Activated CD4-positive, alpha-beta T cell treated with anti-CD3 and anti-CD28 coated beads, Interleukin-2, amount 50 U/mL, for 1 hour (primary cell): Measurements from ENCODE around the gene TMEM125.
A peak's percentile ranks its signal among the peaks of the same experiment; 100 is the strongest.

Experiments used
- DNase-seq: peaks from one replicate; pipeline ENCODE4 v3.0.0-alpha.2; 2020

TMEM125 gene

GRCh38 chr1:43269627-43270375, at the start of gene TMEM125:
TMEM125 (plus strand) TSS chr1:43269983; CDS start chr1:43272723, 2,740 bp downstream.
- DNase-seq: no peak

DNA sequence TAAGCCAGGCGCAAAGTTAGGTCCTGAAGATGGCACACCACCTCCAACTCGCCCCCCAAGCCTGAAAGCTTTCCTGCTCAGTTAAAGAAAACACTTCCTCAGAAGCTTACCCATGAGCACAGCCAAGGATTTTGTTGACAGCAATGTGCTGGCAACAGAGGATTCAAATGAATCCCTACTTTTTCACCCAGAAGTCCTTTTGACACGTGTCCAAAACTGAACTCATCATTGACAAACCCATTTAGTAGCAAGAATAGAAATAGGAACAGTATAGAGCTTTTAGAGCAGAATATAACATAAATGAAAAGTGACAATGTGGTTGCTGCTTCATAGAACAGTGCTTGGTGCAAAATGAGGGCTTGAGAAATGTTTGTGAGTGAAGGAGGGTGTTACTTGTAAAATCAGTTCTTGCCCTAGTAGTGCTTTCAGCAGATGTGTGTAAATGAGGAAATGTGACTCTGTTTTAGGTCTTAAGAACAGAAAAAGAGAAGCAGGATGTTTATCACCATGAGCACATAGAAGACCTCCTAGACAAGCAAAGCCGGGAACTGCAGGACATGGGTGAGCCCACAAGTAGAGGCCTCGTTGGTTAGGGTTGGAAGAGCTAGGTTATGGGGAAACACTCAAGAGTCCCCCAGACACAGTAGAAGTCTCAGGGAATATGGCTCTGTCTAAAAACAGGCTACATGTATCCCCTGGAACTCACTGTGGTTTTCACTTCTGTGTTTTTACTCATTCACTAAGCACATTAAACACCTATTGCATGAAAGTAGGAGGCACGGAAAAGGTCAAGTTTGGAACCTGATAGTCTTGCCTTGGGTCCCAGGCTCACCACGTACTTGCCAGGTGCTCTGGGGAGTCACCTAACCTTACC, 48.6 kb upstream of the TMEM125 start:
- no peak for DNase-seq

DNA sequence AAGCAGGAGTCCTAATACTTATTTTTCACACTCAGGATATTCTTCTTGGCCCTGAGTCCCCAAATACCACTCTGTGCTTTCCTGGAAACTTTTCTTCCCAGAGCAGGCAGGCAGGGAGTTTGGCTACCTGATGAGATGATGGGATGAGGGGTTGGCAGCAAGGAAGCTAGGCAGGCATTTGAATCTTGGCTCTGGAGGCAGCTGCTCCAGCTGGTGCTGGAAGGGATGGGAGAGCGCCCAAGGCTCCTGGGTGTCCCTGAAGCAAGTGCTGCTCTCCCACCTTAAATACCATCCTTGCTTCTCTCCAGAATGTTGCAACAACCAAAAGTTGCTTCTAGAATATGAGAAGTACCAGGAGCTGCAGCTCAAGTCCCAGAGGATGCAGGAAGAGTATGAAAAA, 48.0 kb upstream of the TMEM125 start:
- DNase-seq: no peak

- DNase-seq: no peak
These were observed 46.9 kb upstream of the TMEM125 start for GRCh38 chr1:43222879-43223278.

- no peak for DNase-seq
These were observed 44.6 kb upstream of the TMEM125 start for GRCh38 chr1:43225168-43225567.

DNA sequence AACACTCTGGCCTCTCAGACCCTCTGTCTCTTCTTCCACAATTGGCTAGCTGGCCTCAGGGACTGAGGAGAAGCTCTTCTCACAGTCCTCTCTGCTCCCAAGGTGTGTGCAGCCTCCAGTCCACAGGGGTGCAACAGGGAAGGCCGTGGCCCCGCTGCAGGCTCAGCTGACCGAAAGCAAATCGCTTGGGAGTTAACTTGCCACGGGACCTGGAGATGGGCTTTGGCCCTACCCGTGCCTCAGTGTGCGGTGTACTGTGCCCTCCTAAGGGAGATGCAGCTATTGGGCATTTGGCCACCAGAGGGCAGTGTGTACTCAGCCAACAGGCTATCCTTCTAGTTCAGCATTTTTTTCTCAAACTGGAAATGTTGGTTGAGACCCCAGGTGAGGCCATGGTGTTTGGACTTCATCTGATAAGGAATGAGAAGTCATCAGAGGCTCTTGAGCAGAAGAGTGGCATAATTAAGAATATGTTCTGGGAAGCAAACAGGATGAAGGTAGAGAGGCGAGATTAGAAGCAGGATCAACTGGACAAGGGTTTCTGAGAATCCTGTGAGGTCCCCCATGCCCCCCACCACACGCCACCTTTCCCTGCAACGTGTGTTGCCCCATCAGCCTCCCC, 42.5 kb upstream of the TMEM125 start:
- DNase-seq: peak; percentile 87

DNA sequence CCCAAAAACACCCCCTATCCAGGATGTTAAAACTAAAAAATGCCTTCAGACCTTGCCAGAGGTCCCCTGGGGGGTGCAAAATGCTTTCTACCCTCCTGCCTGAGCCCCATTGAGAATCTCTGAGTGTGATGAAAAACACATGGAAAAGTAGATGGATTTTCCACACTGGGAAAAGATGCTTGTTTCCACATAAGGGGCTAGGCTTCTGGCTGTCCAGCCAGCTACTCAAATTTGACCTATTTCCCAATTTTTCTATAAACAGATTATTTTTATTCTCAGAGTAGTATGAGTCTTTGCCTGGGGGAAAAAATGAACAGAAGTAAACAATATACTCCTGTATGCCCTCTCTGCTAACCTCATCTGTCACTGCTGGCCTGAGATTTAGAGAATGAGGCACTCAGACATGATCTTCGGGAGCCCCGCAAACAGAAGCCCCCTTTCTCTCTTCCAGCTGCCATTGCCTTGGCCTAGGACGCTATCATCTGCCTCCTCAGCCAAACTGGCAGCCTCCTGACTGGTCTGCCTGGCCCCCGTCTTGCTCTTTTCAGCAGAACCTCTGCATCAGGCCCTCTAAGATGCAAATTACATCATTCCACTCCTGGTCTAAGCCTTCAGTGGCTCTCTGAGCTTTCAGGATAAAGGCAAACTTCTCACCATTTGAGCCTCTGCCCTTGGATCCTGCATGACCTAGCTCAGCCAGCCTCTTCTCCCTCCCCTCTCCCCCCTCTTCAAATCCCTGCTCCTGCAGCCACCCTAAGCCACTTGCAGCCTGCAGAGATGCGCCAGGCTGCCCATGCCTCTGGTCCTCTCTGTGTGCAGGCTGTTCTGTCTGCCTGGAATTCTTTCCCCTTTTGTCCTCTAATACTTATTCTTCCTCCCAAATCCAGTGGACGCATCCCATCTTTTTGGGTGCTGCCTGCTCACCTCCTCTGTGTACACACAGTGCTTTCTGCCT, 39.7 kb upstream of the TMEM125 start:
- no peak for DNase-seq

DNA sequence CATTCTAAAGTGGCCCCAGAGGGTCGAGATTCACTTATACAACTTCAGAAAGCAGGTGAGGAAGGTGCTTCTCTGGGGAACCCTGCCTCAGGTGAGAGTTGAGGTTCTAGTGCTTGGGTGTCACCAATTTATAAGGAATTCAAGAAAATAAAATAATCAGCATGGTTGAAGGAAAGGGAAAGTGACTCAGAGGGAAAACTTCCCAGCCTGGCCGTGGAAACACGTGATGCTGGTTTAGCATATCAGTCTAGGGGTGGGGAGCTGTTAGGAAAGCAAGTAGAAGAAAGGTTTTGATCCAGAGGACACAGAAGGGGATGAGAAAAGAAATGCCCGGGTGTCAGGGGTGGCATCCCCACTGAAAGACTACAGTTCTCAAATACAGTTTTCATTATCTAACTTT, 37.7 kb upstream of the TMEM125 start:
- DNase-seq: no peak

DNA sequence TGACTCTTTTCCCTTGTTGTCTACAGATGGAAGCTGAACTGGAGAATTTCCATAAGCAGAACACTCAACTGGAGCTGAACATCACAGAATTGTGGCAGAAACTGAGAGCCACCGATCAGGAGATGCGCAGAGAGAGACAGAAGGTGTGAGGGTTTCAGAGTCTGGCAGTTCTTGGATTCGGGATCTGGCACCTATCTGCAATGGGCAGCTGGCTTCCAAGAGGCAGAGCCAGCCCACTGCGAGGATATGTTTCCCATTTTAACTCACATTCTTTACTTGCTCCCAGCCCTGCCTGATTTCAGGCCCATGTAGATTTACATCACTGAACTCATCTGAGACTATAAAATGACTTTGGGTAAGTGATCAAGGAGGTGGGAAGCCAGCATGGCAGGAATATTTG, 37.3 kb upstream of the TMEM125 start:
- no peak for DNase-seq

DNA sequence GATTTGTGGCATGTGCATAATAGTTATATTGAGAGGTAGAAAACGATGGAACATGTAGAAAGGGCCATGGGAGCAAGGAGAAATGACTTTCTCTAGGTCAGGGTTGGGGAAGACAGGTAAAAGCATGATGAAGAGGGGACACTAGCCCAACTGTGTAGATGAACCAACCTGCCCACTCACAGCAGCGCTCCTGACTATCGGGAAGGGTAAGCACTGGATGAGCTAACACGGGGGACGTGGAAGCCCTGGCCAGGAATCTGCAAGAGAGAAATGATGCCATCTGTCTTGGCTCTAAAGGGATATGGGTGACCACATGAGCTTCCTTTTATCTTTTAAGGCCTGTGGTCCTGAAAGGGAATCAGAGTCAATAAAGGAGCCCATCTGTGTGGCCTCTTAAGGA, 36.2 kb upstream of the TMEM125 start:
- no peak for DNase-seq

DNA sequence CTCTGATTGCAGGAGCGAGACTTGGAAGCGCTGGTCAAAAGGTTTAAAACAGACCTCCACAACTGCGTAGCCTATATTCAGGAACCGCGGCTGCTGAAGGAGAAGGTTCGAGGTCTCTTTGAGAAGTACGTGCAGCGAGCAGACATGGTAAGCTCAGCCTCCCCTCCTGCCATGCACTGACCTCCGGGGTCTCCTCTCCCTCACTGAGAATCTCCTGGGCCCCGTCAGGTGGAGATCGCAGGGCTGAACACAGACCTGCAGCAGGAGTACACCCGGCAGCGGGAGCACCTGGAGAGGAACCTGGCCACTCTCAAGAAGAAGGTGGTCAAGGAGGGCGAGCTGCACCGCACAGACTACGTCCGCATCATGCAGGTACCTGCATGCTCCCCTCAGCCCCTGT, 35.5 kb upstream of the TMEM125 start:
- no peak for DNase-seq

- no peak for DNase-seq
These were observed 34.7 kb upstream of the TMEM125 start for GRCh38 chr1:43235040-43235439.

- DNase-seq: no peak
These were observed 34.2 kb upstream of the TMEM125 start for GRCh38 chr1:43235451-43236121.

DNA sequence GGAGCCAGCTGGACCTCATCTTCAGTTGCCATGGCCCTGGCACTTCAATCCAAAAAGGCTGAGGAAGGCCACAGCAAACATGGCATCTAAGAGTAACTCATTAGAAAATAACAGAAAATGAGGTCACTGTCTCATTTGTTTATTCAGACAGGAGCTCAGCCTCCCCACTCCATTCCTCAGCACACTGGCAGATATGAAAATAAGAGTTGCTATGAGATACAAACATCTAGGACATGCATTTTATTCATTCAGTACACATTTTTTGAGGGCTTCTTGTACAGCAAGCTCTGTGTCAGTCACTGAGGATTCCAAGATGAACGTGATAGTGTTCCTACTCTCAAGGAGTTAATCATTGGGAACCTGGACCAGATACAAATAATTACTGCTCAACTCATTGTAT, 32.7 kb upstream of the TMEM125 start:
- no peak for DNase-seq

DNA sequence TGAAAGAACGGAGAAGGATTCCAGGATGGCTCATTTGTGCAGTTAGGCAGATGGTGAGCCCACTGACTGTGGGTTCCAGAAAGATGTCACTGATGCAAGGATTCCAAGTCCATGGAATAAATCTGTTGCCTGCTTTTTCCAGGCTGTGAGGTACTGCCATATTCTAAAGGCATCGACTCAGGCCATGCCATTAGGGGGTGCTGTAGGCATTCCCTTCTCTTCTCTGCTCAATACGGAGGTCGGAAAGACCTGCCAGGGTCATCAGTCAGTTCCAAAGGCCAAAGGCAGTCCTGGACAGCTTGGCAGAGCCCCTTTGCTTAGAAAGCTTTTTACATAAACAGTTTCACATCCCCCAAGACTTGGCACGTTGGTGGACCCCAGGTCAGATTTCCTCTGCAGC, 31.7 kb upstream of the TMEM125 start:
- DNase-seq: no peak

DNA sequence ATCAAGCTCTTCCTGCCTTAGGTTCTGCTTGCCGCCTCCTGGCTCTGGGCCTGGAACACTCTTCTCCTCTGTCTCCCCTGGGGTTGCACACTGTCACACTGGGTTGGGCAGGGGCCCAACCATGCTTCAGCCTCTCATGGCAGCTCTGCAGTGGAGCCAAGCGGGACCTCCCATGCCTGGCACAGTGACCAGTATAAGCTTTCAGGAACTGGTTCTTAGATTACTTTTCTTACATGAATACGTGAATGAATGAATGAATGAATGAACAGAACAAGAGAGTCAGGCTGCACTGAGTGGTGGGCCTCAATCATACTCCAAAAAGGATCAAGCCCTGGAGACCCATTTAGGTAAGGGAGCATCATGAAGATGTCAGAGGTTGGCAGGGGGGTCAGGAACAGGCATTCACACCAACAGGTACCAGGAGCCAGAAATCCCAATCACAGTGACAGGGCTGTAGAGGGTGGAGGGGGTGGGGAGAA, 30.8 kb upstream of the TMEM125 start:
- no peak for DNase-seq

GRCh38 chr1:43239484-43239883, 30.3 kb upstream of the TMEM125 start:
- DNase-seq: no peak

DNA sequence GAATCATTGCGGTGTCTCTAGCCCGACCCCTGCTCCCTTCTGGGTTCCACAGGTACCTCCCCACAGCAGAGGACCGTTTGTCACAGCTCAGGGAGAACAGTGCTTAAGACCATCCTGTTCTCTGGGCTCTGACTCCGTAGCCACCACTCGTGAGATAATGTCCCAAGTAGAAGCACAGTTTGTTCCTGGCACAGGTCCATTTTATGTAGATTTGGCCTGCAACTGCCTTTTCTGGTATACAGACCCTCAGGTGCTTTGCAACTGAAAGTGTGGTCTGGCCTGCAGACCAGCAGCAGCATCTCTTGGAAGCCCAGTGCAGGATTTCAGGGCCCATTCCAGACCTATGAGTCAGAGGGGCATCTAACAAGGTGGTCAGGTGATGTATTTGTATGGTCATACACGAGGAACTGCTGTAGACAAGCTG, 28.4 kb upstream of the TMEM125 start:
- DNase-seq: no peak

DNA sequence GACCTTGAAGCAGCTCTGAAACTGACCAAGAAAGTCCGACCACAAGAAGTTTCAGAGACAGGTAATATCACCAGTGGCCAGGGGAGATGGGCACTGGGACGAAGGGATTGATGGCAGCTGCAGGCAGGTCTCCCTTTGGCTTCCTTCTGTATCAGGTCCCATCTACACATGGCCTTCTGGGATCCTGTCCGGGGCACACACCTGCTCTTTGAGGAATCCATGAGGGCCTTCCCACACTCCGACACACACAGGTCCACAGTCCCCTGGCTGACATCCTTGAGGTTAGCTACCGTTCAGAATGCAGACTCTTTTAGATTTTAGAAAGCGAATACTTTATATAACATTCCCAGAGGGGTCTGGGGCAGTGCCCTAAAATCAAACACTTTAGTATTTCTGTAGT, 26.5 kb upstream of the TMEM125 start:
- DNase-seq: no peak

- no peak for DNase-seq
These were observed 23.1 kb upstream of the TMEM125 start for GRCh38 chr1:43246466-43247213.
